Measurements from ENCODE around the gene BACH2.

DNA sequence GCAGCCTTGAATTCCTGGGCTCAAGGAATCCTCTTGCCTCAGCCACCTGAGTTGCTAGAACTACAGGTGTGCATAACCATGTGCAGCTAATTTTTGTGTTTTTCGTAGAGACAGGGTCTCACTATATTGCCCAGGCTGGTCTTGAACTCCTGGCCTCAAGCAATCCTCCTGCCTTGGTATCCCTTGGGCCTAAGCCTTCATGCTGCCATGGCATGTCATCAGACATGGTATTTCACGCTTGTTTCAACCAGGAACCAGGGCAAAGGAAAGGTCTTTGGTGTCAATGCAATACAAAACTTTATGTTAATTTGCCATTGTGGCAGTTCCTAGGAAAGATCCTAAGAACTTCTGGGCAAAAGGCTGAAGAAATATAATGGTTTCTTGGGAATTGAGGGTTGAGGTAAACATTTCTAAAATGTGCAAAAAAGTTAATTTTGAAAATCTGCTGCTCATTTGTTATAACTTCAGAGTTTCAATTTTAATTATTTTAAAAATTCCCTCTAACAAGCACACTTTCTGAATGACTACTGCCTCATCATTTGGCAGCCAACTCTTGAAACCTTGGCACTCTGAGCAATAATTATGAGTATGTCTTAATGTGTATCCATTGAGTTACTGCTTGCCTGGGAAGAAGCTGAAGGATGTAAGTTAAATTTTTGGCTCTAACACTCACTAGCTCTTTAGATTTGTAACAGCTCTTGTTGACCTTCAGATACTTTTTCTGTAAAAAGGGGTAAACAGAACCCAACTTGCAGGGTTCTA lies 248.3 kb downstream of the BACH2 start:
- no peak for TF ChIP-seq POLR2A (IDR thresholded peaks at IDR 0.05)
- TF ChIP-seq, protein P1, sequence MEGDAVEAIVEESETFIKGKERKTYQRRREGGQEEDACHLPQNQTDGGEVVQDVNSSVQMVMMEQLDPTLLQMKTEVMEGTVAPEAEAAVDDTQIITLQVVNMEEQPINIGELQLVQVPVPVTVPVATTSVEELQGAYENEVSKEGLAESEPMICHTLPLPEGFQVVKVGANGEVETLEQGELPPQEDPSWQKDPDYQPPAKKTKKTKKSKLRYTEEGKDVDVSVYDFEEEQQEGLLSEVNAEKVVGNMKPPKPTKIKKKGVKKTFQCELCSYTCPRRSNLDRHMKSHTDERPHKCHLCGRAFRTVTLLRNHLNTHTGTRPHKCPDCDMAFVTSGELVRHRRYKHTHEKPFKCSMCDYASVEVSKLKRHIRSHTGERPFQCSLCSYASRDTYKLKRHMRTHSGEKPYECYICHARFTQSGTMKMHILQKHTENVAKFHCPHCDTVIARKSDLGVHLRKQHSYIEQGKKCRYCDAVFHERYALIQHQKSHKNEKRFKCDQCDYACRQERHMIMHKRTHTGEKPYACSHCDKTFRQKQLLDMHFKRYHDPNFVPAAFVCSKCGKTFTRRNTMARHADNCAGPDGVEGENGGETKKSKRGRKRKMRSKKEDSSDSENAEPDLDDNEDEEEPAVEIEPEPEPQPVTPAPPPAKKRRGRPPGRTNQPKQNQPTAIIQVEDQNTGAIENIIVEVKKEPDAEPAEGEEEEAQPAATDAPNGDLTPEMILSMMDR (IDR thresholded peaks at IDR 0.05): no peak
- no peak for TF ChIP-seq POLR2AphosphoS5 (IDR thresholded peaks at IDR 0.05)

Measured in stomach (tissue), 4 donors.